Epithelial cell of esophagus (primary cell): Measurements from ENCODE around the gene BRINP2.

Source experiments
- DNase-seq: peaks from one replicate; pipeline ENCODE4 v3.0.0; 2010; ENCODE audit warnings: low read depth
- H3K4me3 ChIP-seq: 2 replicates; pipeline ENCODE4 v1.5.1; 2011; ENCODE audit warnings: mild to moderate bottlenecking, low read length, control low read depth
- TF ChIP-seq, protein P1 (sequence below): IDR thresholded peaks from 2 replicates; pipeline ENCODE4 v1.5.1; 2011; ENCODE audit warnings: low read depth, mild to moderate bottlenecking, low read length, control low read depth, inconsistent platforms; ENCODE audit not compliant: insufficient read depth; ENCODE audit errors: missing control alignments

Gene BRINP2

DNA sequence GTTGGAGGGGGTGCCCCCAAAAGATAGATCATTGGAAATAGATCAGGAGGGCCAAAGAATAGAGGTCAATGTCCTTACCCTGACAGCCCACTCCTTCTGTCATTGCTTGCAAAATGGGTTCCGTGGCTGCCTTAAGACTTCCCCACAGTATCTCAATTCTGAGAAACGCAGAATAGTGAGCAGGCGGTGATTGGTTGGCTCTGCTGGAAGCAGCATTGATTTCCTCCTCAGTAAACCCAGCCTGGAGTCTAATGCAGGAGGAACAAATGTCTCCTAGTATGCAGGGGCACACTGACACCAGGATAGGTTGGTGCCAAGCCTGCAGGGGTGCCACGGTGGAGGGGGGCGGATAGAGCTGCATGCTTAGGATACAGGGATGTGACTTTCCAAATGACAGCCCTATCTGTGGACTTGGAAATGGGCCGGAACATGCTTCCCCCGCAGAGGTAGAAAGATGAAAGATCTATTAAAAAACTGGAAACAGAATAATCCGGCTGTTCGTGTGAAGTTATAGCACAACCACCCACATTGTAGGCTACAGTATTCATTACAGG lies 76.9 kb downstream of the BRINP2 start:
- no peak for DNase-seq
- no peak overlapping the region for H3K4me3 ChIP-seq
- TF ChIP-seq, protein P1, sequence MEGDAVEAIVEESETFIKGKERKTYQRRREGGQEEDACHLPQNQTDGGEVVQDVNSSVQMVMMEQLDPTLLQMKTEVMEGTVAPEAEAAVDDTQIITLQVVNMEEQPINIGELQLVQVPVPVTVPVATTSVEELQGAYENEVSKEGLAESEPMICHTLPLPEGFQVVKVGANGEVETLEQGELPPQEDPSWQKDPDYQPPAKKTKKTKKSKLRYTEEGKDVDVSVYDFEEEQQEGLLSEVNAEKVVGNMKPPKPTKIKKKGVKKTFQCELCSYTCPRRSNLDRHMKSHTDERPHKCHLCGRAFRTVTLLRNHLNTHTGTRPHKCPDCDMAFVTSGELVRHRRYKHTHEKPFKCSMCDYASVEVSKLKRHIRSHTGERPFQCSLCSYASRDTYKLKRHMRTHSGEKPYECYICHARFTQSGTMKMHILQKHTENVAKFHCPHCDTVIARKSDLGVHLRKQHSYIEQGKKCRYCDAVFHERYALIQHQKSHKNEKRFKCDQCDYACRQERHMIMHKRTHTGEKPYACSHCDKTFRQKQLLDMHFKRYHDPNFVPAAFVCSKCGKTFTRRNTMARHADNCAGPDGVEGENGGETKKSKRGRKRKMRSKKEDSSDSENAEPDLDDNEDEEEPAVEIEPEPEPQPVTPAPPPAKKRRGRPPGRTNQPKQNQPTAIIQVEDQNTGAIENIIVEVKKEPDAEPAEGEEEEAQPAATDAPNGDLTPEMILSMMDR: no peak

- TF ChIP-seq, protein P1: no peak
- DNase-seq: no peak
- no peak overlapping the region for H3K4me3 ChIP-seq
Measured at GRCh38 chr1:177248258-177248657, 77.5 kb downstream of the BRINP2 start.

GRCh38 chr1:177249231-177249630 lies 78.5 kb downstream of the BRINP2 start:
- TF ChIP-seq, protein P1: no peak
- no peak for DNase-seq
- no peak overlapping the region for H3K4me3 ChIP-seq

DNA sequence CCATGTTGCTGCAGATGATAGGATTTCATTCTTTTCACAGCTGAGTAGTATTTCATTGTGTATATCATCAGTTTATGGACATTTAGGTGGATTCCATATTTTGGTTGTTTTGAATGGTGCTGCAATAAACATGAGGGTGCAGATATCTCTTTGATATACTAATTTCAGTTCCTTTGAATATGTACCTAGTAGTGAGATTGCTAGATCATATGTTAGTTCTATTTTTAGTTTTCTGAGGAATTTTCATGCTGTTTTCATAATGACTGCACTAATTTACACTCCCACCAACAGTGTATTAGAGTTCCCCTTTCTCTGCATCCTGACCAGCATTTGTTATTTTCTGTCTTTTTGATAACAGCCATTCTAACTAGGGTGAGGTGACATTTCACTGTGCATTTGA lies 82.1 kb downstream of the BRINP2 start:
- no peak overlapping the region for H3K4me3 ChIP-seq
- TF ChIP-seq, protein P1: no peak
- no peak for DNase-seq

DNA sequence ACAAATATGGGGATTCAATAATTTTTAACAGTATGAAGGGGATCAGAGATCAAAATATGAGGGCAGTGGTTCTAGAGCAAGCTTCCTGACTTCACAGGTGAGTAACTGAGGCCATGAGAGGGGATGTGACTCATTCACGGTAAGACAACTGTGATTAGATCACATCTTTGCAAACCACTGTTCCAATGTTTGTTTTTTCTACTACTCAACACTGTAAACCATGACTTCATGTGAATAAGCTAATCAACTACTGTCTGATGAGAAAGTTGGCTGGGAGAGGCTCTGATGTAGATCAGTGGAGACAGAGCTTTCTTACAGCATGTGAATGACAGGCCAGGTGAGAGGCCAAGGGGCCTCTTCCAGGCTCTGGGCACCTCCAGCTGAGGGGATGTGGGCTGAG lies 84.7 kb downstream of the BRINP2 start:
- peak; percentile 93 for DNase-seq
- no peak overlapping the region for H3K4me3 ChIP-seq
- TF ChIP-seq, protein P1: no peak

DNA sequence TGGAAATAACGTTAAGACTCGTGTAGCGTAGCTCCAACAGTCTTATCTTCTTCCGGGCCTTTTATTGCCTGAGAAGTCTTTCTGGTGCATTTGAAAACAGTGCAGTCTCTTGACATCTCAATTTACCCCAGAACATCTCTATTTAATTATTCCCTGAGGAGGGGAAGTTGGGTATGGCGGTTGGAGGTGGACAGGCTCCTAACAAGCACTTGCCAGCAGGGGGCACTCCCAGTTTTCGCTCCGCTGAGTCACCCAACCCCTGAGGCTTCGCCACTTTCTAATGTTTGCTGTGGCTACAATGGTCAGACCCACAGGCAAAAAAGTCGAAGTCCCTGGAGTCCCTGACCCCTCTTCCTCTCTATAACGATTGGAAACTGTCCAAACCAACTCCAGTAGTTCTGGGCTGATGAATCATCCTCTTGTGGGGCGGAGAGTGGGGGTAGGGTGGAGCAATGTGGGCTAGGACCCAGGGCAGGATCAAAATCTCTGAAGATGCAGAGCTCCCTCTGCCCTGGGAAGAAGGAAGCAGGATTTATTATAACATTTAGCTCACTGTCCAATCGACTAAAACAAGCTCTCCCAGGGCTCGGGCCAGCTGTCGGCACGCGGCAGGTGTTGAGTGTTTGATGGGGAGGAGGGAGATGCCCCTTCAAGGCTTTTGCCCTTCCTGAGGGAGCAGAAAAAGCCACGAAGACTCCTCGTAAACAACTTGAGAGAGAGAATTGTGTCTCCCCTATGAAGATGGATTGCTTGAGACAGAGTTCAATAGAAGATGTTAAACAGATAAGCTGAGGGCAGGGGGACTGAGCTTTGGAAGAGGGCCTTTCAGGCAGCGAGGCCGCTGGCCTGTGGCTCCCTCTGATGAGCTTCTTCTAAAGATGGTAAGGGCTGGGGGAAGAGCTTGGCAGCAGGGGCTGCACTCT lies 85.7 kb downstream of the BRINP2 start:
- TF ChIP-seq, protein P1: peak; percentile 47
- no peak overlapping the region for H3K4me3 ChIP-seq
- DNase-seq: peak; percentile 71
